SU-DHL-6 (cell line): ENCODE measurements around the gene C10orf71.

Experiments used
- CTCF ChIP-seq: fragments of 200-600 bp; sonication (generic); IDR thresholded peaks from one replicate; pipeline ENCODE4 v1.5.1; 2017; ENCODE audit warnings: antibody characterized with exemption, mild to moderate bottlenecking, low read length, moderate library complexity; ENCODE audit not compliant: insufficient read depth, poor library complexity, severe bottlenecking
- EZH2phosphoT487 ChIP-seq: fragments of 200-600 bp; sonication (generic), shearing (Covaris generic); conservative IDR thresholded peaks from 2 replicates; pipeline ENCODE4 v1.6.1; 2018; ENCODE audit warnings: mild to moderate bottlenecking, antibody characterized with exemption, low read length, moderate library complexity, mixed read lengths

DNA sequence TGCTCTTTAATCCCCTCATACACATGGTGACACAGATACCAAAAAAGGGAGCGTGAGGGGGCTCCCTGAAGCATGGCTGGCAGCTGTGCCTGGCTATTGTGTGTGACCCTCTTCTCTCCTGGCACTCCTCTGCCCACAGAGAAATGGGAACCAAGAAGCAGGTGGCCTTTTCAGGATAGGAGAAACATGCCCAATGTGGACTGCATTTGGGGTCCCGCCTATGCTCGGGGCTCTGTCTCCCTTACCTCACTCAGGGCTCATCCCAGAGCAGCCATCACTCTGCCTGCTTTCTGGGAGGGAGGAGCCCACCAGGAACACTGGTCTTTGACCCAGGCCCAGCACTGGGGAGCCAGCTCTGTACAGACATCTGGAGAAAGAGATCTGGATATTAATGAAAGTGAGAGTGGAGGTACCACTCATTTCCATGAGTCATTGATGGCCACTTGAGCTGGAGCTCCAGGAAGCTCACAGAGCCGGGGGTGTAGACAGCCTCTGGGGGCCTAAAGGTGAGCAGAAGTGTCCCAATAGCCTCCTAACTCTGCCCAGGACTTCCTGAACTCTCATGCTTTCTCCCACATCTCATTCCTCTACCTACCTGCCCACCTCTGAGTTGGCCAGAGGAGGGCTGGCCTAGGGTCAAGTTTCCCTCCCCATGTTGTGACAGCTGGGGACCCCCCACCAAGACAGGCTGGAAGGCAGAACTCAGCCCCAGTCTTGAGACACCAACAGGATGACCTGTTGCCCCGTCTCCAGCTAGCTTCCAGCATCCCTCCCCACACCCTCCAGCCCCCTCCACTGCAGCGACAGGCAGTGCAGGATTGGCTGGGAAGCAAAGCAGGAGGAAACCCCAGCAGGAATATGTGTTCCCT, 54.3 kb downstream of the C10orf71 start:
- TF ChIP-seq CTCF (no peak), EZH2phosphoT487 (no peak)
